Mucosa of stomach (tissue), 1 donor: ENCODE results near the gene QSOX2.

ENCODE experiments used
- H3K27me3 ChIP-seq: one replicate; pipeline ENCODE4 v1.7.0; 2013; ENCODE audit warnings: mild to moderate bottlenecking, low read length; ENCODE audit not compliant: control insufficient read depth, insufficient read depth
- H3K36me3 ChIP-seq: one replicate; pipeline ENCODE4 v1.7.0; 2013; ENCODE audit warnings: low read length; ENCODE audit not compliant: control insufficient read depth, insufficient read depth
- H3K4me1 ChIP-seq: one replicate; pipeline ENCODE4 v1.7.0; 2013; ENCODE audit warnings: mild to moderate bottlenecking, low read length; ENCODE audit not compliant: control insufficient read depth, insufficient read depth
- H3K4me3 ChIP-seq: one replicate; pipeline ENCODE4 v1.7.0; 2013; ENCODE audit warnings: low read length
- H3K9ac ChIP-seq: one replicate; pipeline ENCODE4 v1.7.0; 2013; ENCODE audit warnings: mild to moderate bottlenecking, low read length, moderate library complexity
- H3K9me3 ChIP-seq: one replicate; pipeline ENCODE4 v1.7.0; 2013; ENCODE audit warnings: mild to moderate bottlenecking, low read length, moderate library complexity; ENCODE audit not compliant: control insufficient read depth
- donor health status: Pancreatic carcinoma.

Gene QSOX2

DNA sequence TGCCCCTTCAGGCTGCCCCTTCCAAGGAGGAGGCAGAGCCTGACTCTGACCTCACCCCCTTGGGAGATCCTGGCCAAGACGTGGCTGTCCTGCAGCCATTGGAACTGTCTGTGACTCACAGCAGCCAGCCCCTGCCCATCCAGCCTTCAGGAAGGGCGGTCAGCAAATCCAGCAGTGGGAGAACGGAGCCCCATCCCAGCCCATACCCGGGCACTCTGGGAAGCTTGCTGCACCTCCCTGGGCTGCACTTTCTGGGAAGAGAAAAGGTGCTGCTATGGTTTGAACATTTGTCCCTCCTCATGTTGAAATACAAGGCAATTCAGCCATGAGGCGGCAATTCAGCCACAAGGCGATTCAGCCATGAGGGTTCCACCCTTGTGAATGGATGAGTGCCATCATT lies 33.9 kb upstream of the QSOX2 start:
- H3K9me3 ChIP-seq: no peaks in the 10 kb centered on the region
- H3K9ac ChIP-seq: no peak overlapping the region
- no peak overlapping the region for H3K4me3 ChIP-seq
- H3K27me3 ChIP-seq: peaks cover 10% of the 10 kb centered on the region
- peaks cover 13% of the 10 kb centered on the region for H3K4me1 ChIP-seq
- no peaks in the 10 kb centered on the region for H3K36me3 ChIP-seq

DNA sequence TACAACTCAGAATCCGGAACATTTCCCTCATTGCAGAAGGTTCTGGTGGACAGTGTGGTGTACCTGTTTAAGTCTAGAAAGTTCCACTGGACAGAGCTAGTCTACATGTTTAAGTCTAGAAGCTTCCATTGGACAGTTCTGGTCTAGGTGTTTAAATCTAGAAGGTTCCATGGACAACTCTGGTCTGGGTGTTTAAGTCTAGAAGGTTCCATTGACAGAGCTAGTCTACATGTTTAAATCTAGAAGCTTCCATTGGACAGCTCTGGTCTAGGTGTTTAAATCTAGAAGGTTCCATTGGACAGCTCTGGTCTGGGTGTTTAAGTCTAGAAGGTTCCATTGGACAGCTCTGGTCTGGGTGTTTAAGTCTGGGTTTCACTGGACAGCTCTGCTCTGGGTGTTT lies 33.3 kb upstream of the QSOX2 start:
- Histone ChIP-seq H3K4me3 (no peak overlapping the region), H3K4me1 (peaks cover 13% of the 10 kb centered on the region), H3K9ac (no peak overlapping the region), H3K36me3 (no peaks in the 10 kb centered on the region), H3K9me3 (no peaks in the 10 kb centered on the region), H3K27me3 (peaks cover 10% of the 10 kb centered on the region)

DNA sequence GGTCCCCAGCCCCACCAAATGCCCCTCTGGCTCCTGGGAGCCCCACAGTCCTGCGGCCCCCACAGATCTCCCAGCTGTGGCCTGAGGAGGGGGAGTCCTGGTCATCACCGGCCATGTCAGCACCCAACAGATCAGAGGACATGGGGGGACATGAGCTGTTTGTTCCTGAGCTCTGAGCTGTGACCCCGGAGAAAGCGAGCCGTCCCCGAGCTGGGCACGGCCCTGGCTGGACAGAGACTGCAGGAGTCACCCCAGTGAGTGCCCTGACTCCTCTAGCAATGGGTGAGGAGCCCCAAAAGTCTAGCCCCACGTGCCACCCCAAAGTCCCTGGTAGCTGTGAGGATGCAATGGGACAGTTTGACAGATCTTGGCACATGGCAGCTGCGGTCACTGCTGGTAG lies 32.6 kb upstream of the QSOX2 start:
- Histone ChIP-seq H3K9ac (no peak overlapping the region), H3K4me1 (peaks cover 8% of the 10 kb centered on the region), H3K9me3 (no peaks in the 10 kb centered on the region), H3K4me3 (no peak overlapping the region), H3K36me3 (no peaks in the 10 kb centered on the region), H3K27me3 (peaks cover 10% of the 10 kb centered on the region)

DNA sequence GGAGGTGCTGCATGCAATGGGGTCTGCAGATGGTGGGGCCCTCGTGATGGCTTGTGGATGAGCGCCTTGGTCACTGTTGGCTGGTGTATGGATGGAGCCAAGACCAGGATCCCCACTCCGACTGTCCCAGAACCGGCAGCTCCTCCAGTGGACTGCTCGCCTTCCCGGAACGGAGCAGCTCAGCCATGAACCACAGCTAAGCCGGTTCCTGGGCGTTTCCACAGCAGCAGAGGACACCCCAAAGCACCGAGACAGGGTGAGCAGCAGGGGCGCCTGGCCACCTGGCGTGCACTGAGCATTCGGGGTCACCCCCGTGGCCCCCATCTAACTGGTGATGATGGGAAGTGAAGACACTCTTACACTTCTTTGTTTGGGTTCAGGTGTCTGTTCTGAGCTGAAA lies 32.1 kb upstream of the QSOX2 start:
- H3K27me3 ChIP-seq: peaks cover 10% of the 10 kb centered on the region
- H3K4me3 ChIP-seq: no peak overlapping the region
- no peaks in the 10 kb centered on the region for H3K36me3 ChIP-seq
- no peaks in the 10 kb centered on the region for H3K9me3 ChIP-seq
- no peak overlapping the region for H3K9ac ChIP-seq
- peaks cover 8% of the 10 kb centered on the region for H3K4me1 ChIP-seq

DNA sequence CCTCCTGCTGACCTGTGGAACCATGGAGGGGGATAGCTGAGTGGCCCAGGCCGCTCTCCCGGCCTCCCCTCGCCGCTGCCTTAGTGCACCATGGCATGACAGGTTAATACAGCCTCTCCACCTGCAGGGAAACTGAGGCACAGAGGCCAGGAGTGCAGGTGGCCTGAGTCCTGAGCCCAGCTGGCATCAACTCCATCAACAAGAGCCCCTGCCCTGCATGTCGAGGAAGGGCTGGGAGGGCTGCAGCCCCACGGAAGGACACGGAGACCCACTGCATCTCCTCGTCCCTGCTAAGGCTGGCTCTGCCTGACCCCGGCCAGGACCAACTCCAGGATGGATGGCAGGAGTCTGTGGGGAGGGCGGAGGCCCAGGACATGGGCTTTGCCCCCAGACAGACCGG lies 31.1 kb upstream of the QSOX2 start:
- Histone ChIP-seq H3K9ac (no peak overlapping the region), H3K4me3 (no peak overlapping the region), H3K9me3 (no peaks in the 10 kb centered on the region), H3K36me3 (no peaks in the 10 kb centered on the region), H3K27me3 (no peaks in the 10 kb centered on the region), H3K4me1 (no peaks in the 10 kb centered on the region)

DNA sequence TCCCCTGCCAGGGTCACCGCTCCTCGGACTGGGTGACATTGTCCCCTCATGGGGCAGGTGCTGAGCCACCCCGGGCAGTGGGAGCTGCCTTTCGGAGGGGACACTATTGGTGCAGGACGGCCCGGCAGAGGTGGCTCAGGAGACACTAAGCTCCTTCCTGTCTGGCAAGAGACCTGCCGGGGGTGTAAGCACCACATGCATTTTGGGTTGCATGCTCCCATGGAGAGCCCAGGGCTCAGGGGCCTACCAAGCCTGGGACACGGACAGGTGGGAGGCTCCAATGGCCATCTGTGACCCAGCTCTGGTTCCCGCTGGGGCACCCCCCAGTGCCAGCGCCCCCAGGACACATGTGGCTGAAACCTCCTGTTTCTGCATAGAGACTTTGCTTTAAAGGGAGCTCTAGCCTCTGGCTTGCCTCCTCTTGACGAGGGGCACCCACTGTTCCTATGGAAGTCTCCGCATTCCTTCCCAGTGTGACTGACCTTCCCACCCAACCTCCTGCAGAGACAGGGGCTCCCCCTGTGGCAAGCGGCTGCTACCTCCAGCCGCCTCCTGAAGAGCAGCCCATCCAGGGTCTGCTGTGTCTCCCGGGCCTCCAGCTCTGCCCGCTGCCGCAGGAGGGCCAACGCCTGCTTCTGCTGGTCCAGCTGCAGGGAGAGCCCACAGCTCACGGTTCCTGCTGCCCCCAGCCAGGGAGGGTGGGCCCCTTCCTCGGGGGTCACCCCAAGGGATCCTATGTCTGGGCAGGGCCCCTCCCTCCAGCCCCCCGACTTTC lies 30.2 kb upstream of the QSOX2 start:
- no peaks in the 10 kb centered on the region for H3K9me3 ChIP-seq
- H3K4me1 ChIP-seq: no peaks in the 10 kb centered on the region
- no peaks in the 10 kb centered on the region for H3K27me3 ChIP-seq
- no peaks in the 10 kb centered on the region for H3K36me3 ChIP-seq
- H3K9ac ChIP-seq: no peak overlapping the region
- H3K4me3 ChIP-seq: no peak overlapping the region

DNA sequence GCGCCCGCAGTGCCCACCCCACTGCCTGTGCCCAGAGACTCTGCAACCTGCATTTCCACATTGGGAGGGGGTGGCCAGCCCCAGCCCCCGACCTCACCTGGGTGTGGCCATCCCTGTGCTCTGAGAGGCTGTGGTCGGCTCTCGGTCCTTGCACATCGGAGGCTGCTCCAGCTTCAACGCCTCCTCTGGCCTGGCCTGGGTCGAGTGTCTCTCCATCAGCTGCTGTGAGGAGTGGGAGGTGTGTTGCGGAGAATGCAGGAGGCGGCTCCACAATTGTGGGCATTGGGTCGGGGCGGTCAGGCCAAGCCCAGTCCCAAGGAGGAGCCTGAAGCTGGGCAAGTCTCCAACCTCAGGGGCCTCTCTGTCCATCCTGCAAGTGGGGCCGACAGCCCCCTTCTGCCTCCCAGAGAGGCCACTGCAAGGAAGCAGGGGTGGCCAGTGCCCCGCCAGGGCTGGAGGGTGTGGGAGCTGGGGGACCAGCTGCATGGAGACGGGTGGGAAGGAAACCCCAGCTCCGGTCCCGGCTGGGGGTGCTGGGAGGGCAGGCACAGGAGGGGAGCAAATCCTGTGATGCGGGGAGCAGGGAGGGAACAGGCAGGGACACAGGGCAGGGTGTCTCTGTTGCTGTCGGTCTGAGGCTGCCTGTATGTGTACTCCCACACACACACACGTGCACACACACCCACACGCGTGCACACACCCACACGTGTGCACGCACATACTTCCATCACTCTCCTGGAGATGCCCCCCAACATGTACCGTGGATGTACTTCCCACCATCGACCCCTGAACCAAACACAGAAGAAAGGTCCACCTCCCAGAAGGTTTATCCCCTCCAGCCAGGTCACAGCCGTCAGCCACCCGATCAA lies 29.4 kb upstream of the QSOX2 start:
- Histone ChIP-seq H3K4me1 (no peaks in the 10 kb centered on the region), H3K36me3 (no peaks in the 10 kb centered on the region), H3K9me3 (no peaks in the 10 kb centered on the region), H3K4me3 (no peak overlapping the region), H3K9ac (no peak overlapping the region), H3K27me3 (no peaks in the 10 kb centered on the region)

DNA sequence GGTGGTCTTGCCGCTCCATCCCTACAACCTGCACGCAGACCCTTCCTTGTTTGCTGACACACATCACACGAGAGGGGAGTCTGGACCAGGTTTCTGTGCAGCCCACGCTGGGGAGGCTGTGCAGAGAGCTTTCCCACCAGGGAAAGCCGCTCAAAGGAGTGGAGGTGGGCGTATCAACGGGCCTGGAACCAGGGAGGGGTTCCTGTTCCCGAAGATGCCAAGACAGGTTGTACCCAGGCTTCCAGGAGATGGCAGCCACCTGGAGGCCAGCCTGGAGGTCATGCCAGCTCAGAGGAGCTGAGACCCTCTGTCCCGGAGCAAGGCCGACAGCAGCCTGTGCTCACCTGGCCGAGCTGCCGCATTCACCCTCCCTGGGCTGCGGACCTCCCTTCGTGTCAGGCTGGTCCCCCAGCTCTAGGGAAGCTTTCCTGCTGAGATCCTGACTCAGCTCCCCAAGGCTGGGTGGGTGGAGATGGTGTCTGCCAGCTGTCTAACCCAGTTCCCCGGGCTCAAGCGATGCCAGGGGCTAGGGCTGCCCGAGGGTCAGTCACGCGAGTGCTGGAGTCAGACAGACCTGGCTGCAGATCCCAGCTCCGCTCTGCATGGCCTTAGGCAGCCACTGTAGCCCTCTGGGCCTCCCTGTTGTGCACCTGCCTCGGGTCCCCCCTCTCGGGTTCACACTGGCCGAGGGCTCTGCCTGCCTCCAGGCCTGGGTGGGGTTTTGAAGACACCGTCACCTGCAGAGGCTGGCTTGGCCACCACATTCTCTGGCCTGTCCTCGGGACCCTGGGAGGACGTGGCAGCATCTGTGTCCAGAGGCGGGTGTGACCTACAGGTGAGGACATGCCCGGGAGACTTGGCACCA lies 28.5 kb upstream of the QSOX2 start:
- H3K36me3 ChIP-seq: no peaks in the 10 kb centered on the region
- no peaks in the 10 kb centered on the region for H3K4me1 ChIP-seq
- H3K4me3 ChIP-seq: no peak overlapping the region

DNA sequence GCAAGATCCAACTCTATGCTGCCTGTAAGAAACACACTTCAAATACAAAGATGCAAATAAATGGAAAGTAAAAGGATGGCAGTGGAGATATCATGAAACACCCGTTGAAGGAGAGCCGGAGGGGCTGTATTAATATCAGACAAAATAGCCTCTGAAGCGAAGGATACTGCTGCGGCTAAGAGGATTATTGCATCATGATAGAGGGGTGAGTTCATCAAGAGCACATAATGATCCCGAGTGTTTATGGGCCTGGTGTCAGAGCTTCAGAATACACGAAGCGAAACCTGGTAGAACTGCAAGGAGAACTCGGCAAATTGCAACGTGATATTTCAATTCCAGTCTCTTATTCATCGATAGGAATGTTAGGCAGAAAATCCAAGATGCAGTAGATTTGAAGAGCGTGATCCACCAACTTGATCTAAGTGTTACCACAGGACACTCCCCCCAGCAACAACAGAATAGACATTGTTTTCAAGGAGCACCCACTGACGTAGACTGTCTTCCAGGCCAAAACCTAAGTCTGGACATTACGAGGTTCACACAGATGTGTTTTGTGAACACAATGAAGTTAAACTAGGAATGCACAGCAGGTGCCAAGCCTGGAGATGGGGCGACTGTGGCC lies 27.7 kb upstream of the QSOX2 start:
- Histone ChIP-seq H3K27me3 (no peaks in the 10 kb centered on the region), H3K4me1 (no peaks in the 10 kb centered on the region), H3K4me3 (no peak overlapping the region), H3K36me3 (no peaks in the 10 kb centered on the region), H3K9ac (no peak overlapping the region), H3K9me3 (no peaks in the 10 kb centered on the region)

More for the DNA sequence above, 28.5 kb upstream of the QSOX2 start:
- no peak overlapping the region for H3K9ac ChIP-seq
- H3K27me3 ChIP-seq: no peaks in the 10 kb centered on the region
- no peaks in the 10 kb centered on the region for H3K9me3 ChIP-seq

DNA sequence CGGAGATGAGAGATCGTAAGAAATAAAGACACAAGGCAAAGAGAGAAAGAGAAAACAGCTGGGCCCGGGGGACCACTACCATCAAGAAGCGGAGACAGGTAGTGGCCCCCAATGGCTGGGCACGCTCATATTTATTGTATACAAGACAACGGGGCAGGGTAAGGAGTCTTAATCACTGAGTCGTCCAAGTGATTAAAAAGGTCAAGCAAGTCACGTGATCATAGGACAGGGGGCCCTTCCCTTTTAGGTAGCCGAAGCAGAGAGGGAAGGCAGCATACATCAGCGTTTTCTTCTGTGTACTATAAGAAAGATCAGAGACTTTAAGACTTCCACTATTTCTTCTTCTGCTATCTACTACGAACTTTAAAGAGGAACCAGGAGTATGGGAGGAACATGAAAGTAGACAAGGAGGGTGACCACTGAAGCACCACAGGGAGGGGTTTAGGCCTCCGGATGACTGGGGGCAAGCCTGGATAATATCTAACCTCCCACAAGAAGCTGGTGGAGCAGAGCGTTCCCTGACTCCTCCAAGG lies 24.6 kb upstream of the QSOX2 start:
- Histone ChIP-seq H3K4me1 (peaks cover 7% of the 10 kb centered on the region), H3K9me3 (no peaks in the 10 kb centered on the region), H3K4me3 (no peak overlapping the region), H3K27me3 (peaks cover 5% of the 10 kb centered on the region), H3K36me3 (no peaks in the 10 kb centered on the region), H3K9ac (no peak overlapping the region)

DNA sequence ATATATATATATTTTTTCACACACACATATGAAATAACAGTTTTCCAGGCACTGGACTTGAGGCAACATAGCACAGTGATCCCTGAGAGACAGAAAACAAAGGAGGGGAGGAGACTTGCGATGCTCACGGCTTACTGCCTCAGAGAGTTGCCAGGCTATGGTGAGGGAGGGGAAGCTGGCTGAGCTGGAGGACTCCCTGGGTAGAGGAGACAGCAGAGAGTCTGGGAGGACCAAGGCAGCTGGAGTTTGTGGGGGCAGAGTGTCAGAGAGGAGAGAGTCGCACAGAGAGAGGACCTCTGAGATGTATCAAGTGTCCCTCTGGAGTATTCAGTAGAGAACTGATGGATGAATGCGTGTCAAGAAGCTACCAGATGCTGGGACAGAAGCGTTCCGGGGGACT lies 23.1 kb upstream of the QSOX2 start:
- no peaks in the 10 kb centered on the region for H3K36me3 ChIP-seq
- H3K9me3 ChIP-seq: no peaks in the 10 kb centered on the region
- no peak overlapping the region for H3K9ac ChIP-seq
- no peak overlapping the region for H3K4me3 ChIP-seq
- peaks cover 5% of the 10 kb centered on the region for H3K27me3 ChIP-seq
- H3K4me1 ChIP-seq: peaks cover 7% of the 10 kb centered on the region
